Right atrium auricular region (tissue), 2 donors: ENCODE results near the gene BICDL1. TPM values are rescaled to one million over a fixed set of nuclear protein-coding genes. Genes with fewer than 3 reads are reported as not detected.
"Not testable (repeated sequence)": the region's sequence is repeated elsewhere in the genome, so short reads cannot be mapped to it uniquely, and the experiment has no call there.

ENCODE experiments used
- DNase-seq: peaks from one replicate; pipeline ENCODE4 v3.0.0-alpha.2; 2019; ENCODE audit warnings: low spot score
- H3K27ac ChIP-seq, 2 donors: fragments of 200-600 bp; sonication (generic); 1 replicate in 1 of 2; 2 replicates in 1 of 2; pipeline ENCODE4 v1.5.1; 2016 to 2019
- H3K27me3 ChIP-seq, 2 donors: fragments of 200-600 bp; sonication (generic); one replicate each; pipeline versions ENCODE4 v1.5.1 to v1.6.0; 2017 to 2019
- H3K36me3 ChIP-seq: fragments of 200-600 bp; sonication (generic); one replicate; pipeline ENCODE4 v1.5.1; 2016
- H3K4me1 ChIP-seq, 2 donors: fragments of 200-600 bp; sonication (generic); one replicate each; pipeline versions ENCODE4 v1.5.1 to v1.6.0; 2017 to 2019
- H3K4me3 ChIP-seq, 2 donors: fragments of 200-600 bp; sonication (generic); 1 replicate in 1 of 2; 2 replicates in 1 of 2; pipeline ENCODE4 v1.5.1; 2017 to 2019; ENCODE audit warnings: mild to moderate bottlenecking in 1 of 2, moderate library complexity in 1 of 2
- H3K9me3 ChIP-seq, 2 donors: fragments of 200-600 bp; sonication (generic); one replicate each; pipeline ENCODE4 v1.5.1; 2019
- CTCF ChIP-seq, 2 donors: fragments of 200-600 bp; sonication (generic); IDR thresholded peaks; one replicate each; pipeline ENCODE4 v1.5.1; 2019; ENCODE audit warnings: antibody characterized with exemption in 2 of 2
- total RNA-seq, 2 donors: library from RNA; depleted of rRNA; stranded (reverse); fragments of >200 nt; gene quantifications; one replicate each; pipeline ENCODE4 v1.1.0, GENCODE V29; 2016

BICDL1 gene
- total RNA-seq, 2 donors from 2014 or later: 9.8 to 47.2 TPM

- Histone ChIP-seq H3K4me1 (no peaks in the 10 kb centered on the region), H3K36me3 (no peaks in the 10 kb centered on the region), H3K27me3 (no peaks in the 10 kb centered on the region), H3K27ac (no peak overlapping the region), H3K4me3 (no peak overlapping the region), H3K9me3 (no peaks in the 10 kb centered on the region)
- DNase-seq: no peak
- TF ChIP-seq CTCF (IDR thresholded peaks at IDR 0.05): no peak
These were observed 50.7 kb downstream of the BICDL1 start for GRCh38 chr12:120039711-120040110.

GRCh38 chr12:120041386-120042231 is 52.6 kb downstream of the BICDL1 start:
- H3K4me1 ChIP-seq: no peaks in the 10 kb centered on the region
- H3K36me3 ChIP-seq: no peaks in the 10 kb centered on the region
- no peaks in the 10 kb centered on the region for H3K9me3 ChIP-seq
- no peak overlapping the region for H3K27ac ChIP-seq
- H3K27me3 ChIP-seq: no peaks in the 10 kb centered on the region
- no peak for DNase-seq
- no peak for TF ChIP-seq CTCF (IDR thresholded peaks at IDR 0.05)
- no peak overlapping the region for H3K4me3 ChIP-seq

- not testable (repeated sequence) for DNase-seq, H3K9me3 ChIP-seq, H3K27me3 ChIP-seq, H3K27ac ChIP-seq, H3K4me3 ChIP-seq, H3K4me1 ChIP-seq, H3K36me3 ChIP-seq
These were observed 56.3 kb downstream of the BICDL1 start for GRCh38 chr12:120045367-120045766.

GRCh38 chr12:120047072-120047471 is 58.0 kb downstream of the BICDL1 start:
- TF ChIP-seq CTCF (IDR thresholded peaks at IDR 0.05): no peak
- Histone ChIP-seq H3K4me3 (no peak overlapping the region), H3K27ac (no peak overlapping the region)

GRCh38 chr12:120048263-120048662 is 59.2 kb downstream of the BICDL1 start:
- DNase-seq: no peak
- TF ChIP-seq CTCF (IDR thresholded peaks at IDR 0.05): no peak

More at GRCh38 chr12:120047072-120047471, 58.0 kb downstream of the BICDL1 start:
- Histone ChIP-seq H3K4me1 (no peaks in the 10 kb centered on the region), H3K9me3 (no peaks in the 10 kb centered on the region), H3K27me3 (no peaks in the 10 kb centered on the region), H3K36me3 (no peaks in the 10 kb centered on the region)
- no peak for DNase-seq

GRCh38 chr12:120049426-120049825 is 60.4 kb downstream of the BICDL1 start:
- Histone ChIP-seq H3K4me1 (no peaks in the 10 kb centered on the region), H3K36me3 (no peaks in the 10 kb centered on the region), H3K9me3 (no peaks in the 10 kb centered on the region), H3K4me3 (no peak overlapping the region), H3K27me3 (no peaks in the 10 kb centered on the region), H3K27ac (no peak overlapping the region)
- no peak for DNase-seq
- no peak for TF ChIP-seq CTCF (IDR thresholded peaks at IDR 0.05)

More at GRCh38 chr12:120048263-120048662, 59.2 kb downstream of the BICDL1 start:
- no peaks in the 10 kb centered on the region for H3K27me3 ChIP-seq
- no peak overlapping the region for H3K4me3 ChIP-seq
- H3K9me3 ChIP-seq: no peaks in the 10 kb centered on the region
- H3K27ac ChIP-seq: no peak overlapping the region
- H3K4me1 ChIP-seq: no peaks in the 10 kb centered on the region
- H3K36me3 ChIP-seq: no peaks in the 10 kb centered on the region
